ENCODE measurements around the gene RPTOR. TPM values are rescaled to one million over a fixed set of nuclear protein-coding genes. Genes with fewer than 3 reads are reported as not detected.
A peak's percentile ranks its signal among the peaks of the same experiment; 100 is the strongest.

The RPTOR gene
- total RNA-seq, 1 experiment from 2014 or later = 25.1 TPM

- H3K4me2 ChIP-seq (ENCODE audit: insufficient read depth, insufficient read length, low read length) = no peak overlapping the region
- no peaks in the 10 kb centered on the region for H3K36me3 Mint-ChIP-seq (ENCODE audit: insufficient read depth in 1 of 3, low read depth in 3 of 3)
- no peak overlapping the region for H2BK120ac ChIP-seq (ENCODE audit: low read depth, low read length, poor library complexity, severe bottlenecking)
- no peak overlapping the region for H2BK12ac ChIP-seq (ENCODE audit: insufficient read length, low read depth, low read length)
- peaks cover 36% of the 10 kb centered on the region for H3K27me3 Mint-ChIP-seq (ENCODE audit: low read depth)
- H3K18ac ChIP-seq (ENCODE audit: insufficient read length, low read depth, low read length) = no peak overlapping the region
- H3K23ac ChIP-seq (ENCODE audit: insufficient read length, low read depth, low read length) = no peak overlapping the region
- no peaks in the 10 kb centered on the region for H3K79me2 ChIP-seq (ENCODE audit: insufficient read depth, low read length)
- no peak overlapping the region for H2AK5ac ChIP-seq (ENCODE audit: insufficient read length, low read length)
- no peaks in the 10 kb centered on the region for H3K23me2 ChIP-seq (ENCODE audit: insufficient read length, low read depth, low read length, poor library complexity, severe bottlenecking)
- no peak overlapping the region for H3T11ph ChIP-seq (ENCODE audit: low read length)
- no peak overlapping the region for H4K8ac ChIP-seq (replicated peaks; ENCODE audit: insufficient read length, low read depth, low read length)
- no peaks in the 10 kb centered on the region for H3K79me1 ChIP-seq (ENCODE audit: insufficient read depth, low read depth, low read length, poor library complexity, severe bottlenecking)
- no peak overlapping the region for H3K27ac Mint-ChIP-seq
- no CpG with 5 or more reads among the region's 17 CpGs for WGBS (ENCODE audit: extremely low coverage, insufficient read length, low lambda C conversion rate)
- peak overlapping the region; percentile 22 for H4K91ac ChIP-seq (ENCODE audit: insufficient read length, low read depth, low read length)
- H3K27me3 ChIP-seq (ENCODE audit: insufficient read depth, low read length) = no peaks in the 10 kb centered on the region
- no peak overlapping the region for H3K14ac ChIP-seq (ENCODE audit: insufficient read depth, low read length)
- DNase-seq = no peak
- no peaks in the 10 kb centered on the region for H4K20me1 ChIP-seq (ENCODE audit: control insufficient read depth, insufficient read depth, insufficient read length)
- TF ChIP-seq CTCF (conservative IDR thresholded peaks at IDR 0.05) = no peak
- H4K5ac ChIP-seq (ENCODE audit: insufficient read length, low read depth, low read length) = no peak overlapping the region
- H3K4me3 Mint-ChIP-seq = no peak overlapping the region; a peak in 1 of 5 replicates
- peaks cover 13 to 20% of the 10 kb centered on the region in 2 experiments for H3K4me1 Mint-ChIP-seq
- no peak overlapping the region for H3K4ac ChIP-seq (ENCODE audit: low read depth, low read length)
- H3K56ac ChIP-seq (ENCODE audit: insufficient read length, low read depth, low read length) = no peak overlapping the region
- no peaks in the 10 kb centered on the region for H3K9me3 Mint-ChIP-seq
- no peaks in the 10 kb centered on the region for H3K9me3 ChIP-seq (ENCODE audit: control insufficient read depth, low read depth, low read length)
- no peaks in the 10 kb centered on the region; the same call in 1 of the 2 replicates for H3K4me1 ChIP-seq (ENCODE audit: insufficient read depth, low read length)
- H3K27ac ChIP-seq (ENCODE audit: insufficient read length, low read depth, low read length) = no peak overlapping the region
- H2AFZ ChIP-seq (ENCODE audit: low read length) = no peak overlapping the region
- H3K9ac ChIP-seq (ENCODE audit: extremely low read depth, insufficient read length, low read length) = no peak overlapping the region
- H2BK5ac ChIP-seq (ENCODE audit: insufficient read length, low read length) = no peak overlapping the region
- no peak overlapping the region for H2BK15ac ChIP-seq (ENCODE audit: low read depth, low read length)
- H2BK20ac ChIP-seq (ENCODE audit: low read depth, low read length, poor library complexity, severe bottlenecking) = no peak overlapping the region
Measured at GRCh38 chr17:80983545-80983944, 438.9 kb downstream of the RPTOR start.

Measured in H9 (cell line).